ENCODE data around the gene WFDC9.
"Not testable (repeated sequence)": the region's sequence is repeated elsewhere in the genome, so short reads cannot be mapped to it uniquely, and the experiment has no call there.

WFDC9 gene

GRCh38 chr20:45593498-45593897 lies 37.6 kb downstream of the WFDC9 start:
- no peak for DNase-seq (ENCODE audit: low read depth in 4 of 4, low spot score in 1 of 4)

GRCh38 chr20:45592574-45593189 lies 38.4 kb downstream of the WFDC9 start:
- peak in 2 of 4 experiments; percentile 1 to 7 for DNase-seq (ENCODE audit: low read depth in 4 of 4, low spot score in 1 of 4)

- no peak for DNase-seq (ENCODE audit: low read depth in 4 of 4, low spot score in 1 of 4)
These were observed 41.4 kb downstream of the WFDC9 start for GRCh38 chr20:45589725-45590124.

- DNase-seq (ENCODE audit: low read depth in 4 of 4, low spot score in 1 of 4) = no peak
These were observed 42.3 kb downstream of the WFDC9 start for GRCh38 chr20:45588800-45589199.

GRCh38 chr20:45585986-45586385 lies 45.1 kb downstream of the WFDC9 start:
- DNase-seq (ENCODE audit: low read depth in 4 of 4, low spot score in 1 of 4) = not testable (repeated sequence)

GRCh38 chr20:45584294-45584693 lies 46.8 kb downstream of the WFDC9 start:
- not testable (repeated sequence) for DNase-seq (ENCODE audit: low read depth in 4 of 4, low spot score in 1 of 4)

- DNase-seq (ENCODE audit: low read depth in 4 of 4, low spot score in 1 of 4) = no peak
These were observed 47.6 kb downstream of the WFDC9 start for GRCh38 chr20:45583502-45583901.

- DNase-seq (ENCODE audit: low read depth in 4 of 4, low spot score in 1 of 4) = no peak
These were observed 49.4 kb downstream of the WFDC9 start for GRCh38 chr20:45581702-45582101.

GRCh38 chr20:45579184-45579583 lies 51.9 kb downstream of the WFDC9 start, which contains the start of gene WFDC8:
Gene WFDC8, minus strand, starts transcription at chr20:45579284. Its CDS starts 37 bp downstream, at chr20:45579247.
- no peak for DNase-seq (ENCODE audit: low read depth in 4 of 4, low spot score in 1 of 4)

- DNase-seq (ENCODE audit: low read depth in 4 of 4, low spot score in 1 of 4) = no peak
These were observed 52.9 kb downstream of the WFDC9 start for GRCh38 chr20:45578231-45578630.

GRCh38 chr20:45576995-45577394 lies 54.1 kb downstream of the WFDC9 start:
- DNase-seq (ENCODE audit: low read depth in 4 of 4, low spot score in 1 of 4) = no peak

- DNase-seq (ENCODE audit: low read depth in 4 of 4, low spot score in 1 of 4) = no peak
These were observed 55.2 kb downstream of the WFDC9 start for GRCh38 chr20:45575931-45576330.

- DNase-seq (ENCODE audit: low read depth in 4 of 4, low spot score in 1 of 4) = not testable (repeated sequence)
These were observed 61.4 kb downstream of the WFDC9 start for GRCh38 chr20:45569650-45570049.

GRCh38 chr20:45564760-45565276 lies 66.3 kb downstream of the WFDC9 start:
- DNase-seq (ENCODE audit: low read depth in 4 of 4, low spot score in 1 of 4) = no peak

All from stimulated activated CD4-positive, alpha-beta T cell treated with anti-CD3 and anti-CD28 coated beads, Interleukin-1b, Interleukin-23, amount 100 ng/mL, for 24 hours (primary cell).